ENCODE data around the gene HSD3B7.

Gene HSD3B7

DNA sequence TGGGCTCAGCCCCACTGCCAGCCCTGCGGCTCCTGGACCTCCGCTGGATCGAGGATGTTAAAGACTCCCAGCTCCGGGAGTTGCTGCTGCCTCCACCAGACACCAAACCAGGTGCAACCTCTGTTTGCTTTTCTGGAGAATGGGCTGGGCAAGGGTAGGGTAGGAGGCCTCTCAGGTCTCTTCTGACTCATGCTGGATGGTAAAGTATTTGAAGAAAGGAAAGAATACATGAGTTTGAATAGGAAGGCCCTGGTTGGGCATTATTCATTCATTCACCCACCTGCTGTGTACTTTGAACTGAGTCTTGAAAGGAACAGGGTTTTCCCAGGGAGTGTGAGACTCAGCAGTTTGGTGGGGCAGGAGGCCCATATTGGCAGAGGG is 42.6 kb upstream of the HSD3B7 start:
- TF ChIP-seq, protein P1, sequence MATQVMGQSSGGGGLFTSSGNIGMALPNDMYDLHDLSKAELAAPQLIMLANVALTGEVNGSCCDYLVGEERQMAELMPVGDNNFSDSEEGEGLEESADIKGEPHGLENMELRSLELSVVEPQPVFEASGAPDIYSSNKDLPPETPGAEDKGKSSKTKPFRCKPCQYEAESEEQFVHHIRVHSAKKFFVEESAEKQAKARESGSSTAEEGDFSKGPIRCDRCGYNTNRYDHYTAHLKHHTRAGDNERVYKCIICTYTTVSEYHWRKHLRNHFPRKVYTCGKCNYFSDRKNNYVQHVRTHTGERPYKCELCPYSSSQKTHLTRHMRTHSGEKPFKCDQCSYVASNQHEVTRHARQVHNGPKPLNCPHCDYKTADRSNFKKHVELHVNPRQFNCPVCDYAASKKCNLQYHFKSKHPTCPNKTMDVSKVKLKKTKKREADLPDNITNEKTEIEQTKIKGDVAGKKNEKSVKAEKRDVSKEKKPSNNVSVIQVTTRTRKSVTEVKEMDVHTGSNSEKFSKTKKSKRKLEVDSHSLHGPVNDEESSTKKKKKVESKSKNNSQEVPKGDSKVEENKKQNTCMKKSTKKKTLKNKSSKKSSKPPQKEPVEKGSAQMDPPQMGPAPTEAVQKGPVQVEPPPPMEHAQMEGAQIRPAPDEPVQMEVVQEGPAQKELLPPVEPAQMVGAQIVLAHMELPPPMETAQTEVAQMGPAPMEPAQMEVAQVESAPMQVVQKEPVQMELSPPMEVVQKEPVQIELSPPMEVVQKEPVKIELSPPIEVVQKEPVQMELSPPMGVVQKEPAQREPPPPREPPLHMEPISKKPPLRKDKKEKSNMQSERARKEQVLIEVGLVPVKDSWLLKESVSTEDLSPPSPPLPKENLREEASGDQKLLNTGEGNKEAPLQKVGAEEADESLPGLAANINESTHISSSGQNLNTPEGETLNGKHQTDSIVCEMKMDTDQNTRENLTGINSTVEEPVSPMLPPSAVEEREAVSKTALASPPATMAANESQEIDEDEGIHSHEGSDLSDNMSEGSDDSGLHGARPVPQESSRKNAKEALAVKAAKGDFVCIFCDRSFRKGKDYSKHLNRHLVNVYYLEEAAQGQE (IDR thresholded peaks at IDR 0.05; ENCODE audit: insufficient replicate concordance, low read depth) = no peak
- TF ChIP-seq SPI1 (IDR thresholded peaks at IDR 0.05; ENCODE audit: borderline replicate concordance, low read depth) (no peak), GABPA (IDR thresholded peaks at IDR 0.05; ENCODE audit: low read depth) (no peak), POLR2AphosphoS5 (IDR thresholded peaks at IDR 0.05; ENCODE audit: low read depth) (no peak)
- TF ChIP-seq, protein P2, sequence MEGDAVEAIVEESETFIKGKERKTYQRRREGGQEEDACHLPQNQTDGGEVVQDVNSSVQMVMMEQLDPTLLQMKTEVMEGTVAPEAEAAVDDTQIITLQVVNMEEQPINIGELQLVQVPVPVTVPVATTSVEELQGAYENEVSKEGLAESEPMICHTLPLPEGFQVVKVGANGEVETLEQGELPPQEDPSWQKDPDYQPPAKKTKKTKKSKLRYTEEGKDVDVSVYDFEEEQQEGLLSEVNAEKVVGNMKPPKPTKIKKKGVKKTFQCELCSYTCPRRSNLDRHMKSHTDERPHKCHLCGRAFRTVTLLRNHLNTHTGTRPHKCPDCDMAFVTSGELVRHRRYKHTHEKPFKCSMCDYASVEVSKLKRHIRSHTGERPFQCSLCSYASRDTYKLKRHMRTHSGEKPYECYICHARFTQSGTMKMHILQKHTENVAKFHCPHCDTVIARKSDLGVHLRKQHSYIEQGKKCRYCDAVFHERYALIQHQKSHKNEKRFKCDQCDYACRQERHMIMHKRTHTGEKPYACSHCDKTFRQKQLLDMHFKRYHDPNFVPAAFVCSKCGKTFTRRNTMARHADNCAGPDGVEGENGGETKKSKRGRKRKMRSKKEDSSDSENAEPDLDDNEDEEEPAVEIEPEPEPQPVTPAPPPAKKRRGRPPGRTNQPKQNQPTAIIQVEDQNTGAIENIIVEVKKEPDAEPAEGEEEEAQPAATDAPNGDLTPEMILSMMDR (IDR thresholded peaks at IDR 0.05; ENCODE audit: insufficient read depth, low read length) = no peak
- H3K27ac ChIP-seq (replicated peaks) = no peak overlapping the region
- H3K4me3 ChIP-seq (replicated peaks; ENCODE audit: insufficient read depth, low read length) = no peak overlapping the region

DNA sequence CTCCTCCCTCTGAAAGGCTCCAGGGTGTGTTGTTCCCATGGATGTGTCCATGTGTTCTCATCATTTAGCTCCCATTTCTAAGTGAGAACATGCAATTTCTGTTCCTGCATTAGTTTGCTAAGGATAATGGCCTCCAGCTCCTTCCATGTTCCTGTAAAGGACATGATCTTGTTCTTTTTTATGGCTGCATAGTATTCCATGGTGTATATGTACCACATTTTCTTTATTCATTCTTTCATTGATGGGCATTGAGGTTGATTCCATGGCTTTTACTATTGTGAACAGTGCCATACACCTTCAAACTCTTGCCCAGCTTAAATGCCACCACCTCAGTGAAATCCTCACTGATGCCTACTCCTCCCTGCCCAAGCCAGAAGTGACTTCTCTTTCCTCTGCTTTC is 40.7 kb upstream of the HSD3B7 start:
- TF ChIP-seq GABPA (IDR thresholded peaks at IDR 0.05; ENCODE audit: low read depth) = no peak
- TF ChIP-seq, protein P2 (IDR thresholded peaks at IDR 0.05; ENCODE audit: insufficient read depth, low read length) = no peak
- TF ChIP-seq SPI1 (IDR thresholded peaks at IDR 0.05; ENCODE audit: borderline replicate concordance, low read depth) = no peak
- TF ChIP-seq, protein P1 (IDR thresholded peaks at IDR 0.05; ENCODE audit: insufficient replicate concordance, low read depth) = no peak
- no peak for TF ChIP-seq POLR2AphosphoS5 (IDR thresholded peaks at IDR 0.05; ENCODE audit: low read depth)
- no peak overlapping the region for H3K4me3 ChIP-seq (replicated peaks; ENCODE audit: insufficient read depth, low read length)

More for the DNA sequence above, 42.6 kb upstream of the HSD3B7 start:
- DNase-seq (ENCODE audit: low read depth in 1 of 2, low spot score in 1 of 2) = no peak
- no peaks in the 10 kb centered on the region for H3K27me3 ChIP-seq (ENCODE audit: insufficient read depth, poor library complexity, severe bottlenecking)

DNA sequence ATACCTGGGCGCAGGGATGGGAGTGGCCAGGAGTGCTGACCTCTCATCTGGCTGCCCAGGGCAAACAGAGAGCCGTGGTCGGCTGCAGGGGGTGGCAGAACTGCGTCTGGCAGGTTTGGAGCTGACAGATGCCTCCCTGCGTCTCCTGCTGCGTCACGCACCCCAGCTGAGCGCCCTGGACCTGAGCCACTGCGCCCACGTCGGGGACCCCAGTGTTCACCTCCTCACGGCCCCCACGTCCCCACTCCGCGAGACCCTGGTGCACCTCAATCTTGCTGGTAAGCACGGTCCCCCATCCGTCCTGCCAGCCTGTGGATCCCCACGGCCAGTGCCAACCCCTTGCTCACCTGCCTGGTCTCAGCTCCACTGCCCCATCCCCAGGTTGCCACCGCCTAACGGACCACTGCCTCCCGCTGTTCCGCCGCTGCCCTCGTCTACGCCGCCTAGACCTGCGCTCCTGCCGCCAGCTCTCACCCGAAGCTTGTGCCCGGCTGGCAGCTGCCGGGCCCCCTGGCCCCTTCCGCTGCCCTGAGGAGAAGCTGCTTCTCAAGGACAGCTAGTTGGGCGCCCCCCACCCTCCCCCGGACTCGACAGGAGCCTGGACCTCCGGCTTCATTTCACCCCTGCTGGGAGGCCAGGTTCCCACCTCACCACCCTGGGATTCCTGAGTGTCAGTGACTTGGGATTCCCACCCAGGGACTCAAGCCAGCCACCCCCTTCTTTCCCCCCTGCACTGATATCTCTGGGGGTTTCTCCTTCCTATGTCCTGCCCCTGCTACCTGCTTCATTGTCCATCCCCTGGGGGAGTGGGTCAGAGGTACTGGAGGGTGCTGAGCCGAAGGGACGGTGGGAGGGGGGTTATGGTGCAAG is 38.1 kb upstream of the HSD3B7 start:
- DNase-seq (ENCODE audit: low read depth in 1 of 2, low spot score in 1 of 2) = no peak
- TF ChIP-seq, protein P1 (IDR thresholded peaks at IDR 0.05; ENCODE audit: insufficient replicate concordance, low read depth) = no peak
- no peak for TF ChIP-seq POLR2AphosphoS5 (IDR thresholded peaks at IDR 0.05; ENCODE audit: low read depth)
- TF ChIP-seq SPI1 (IDR thresholded peaks at IDR 0.05; ENCODE audit: borderline replicate concordance, low read depth) = no peak
- TF ChIP-seq, protein P2 (IDR thresholded peaks at IDR 0.05; ENCODE audit: insufficient read depth, low read length) = no peak
- no peak for TF ChIP-seq GABPA (IDR thresholded peaks at IDR 0.05; ENCODE audit: low read depth)
- Histone ChIP-seq H3K4me3 (replicated peaks; ENCODE audit: insufficient read depth, low read length) (no peak overlapping the region), H3K27me3 (ENCODE audit: insufficient read depth, poor library complexity, severe bottlenecking) (no peaks in the 10 kb centered on the region), H3K27ac (replicated peaks) (no peak overlapping the region)

More for the DNA sequence above, 40.7 kb upstream of the HSD3B7 start:
- no peaks in the 10 kb centered on the region for H3K27me3 ChIP-seq (ENCODE audit: insufficient read depth, poor library complexity, severe bottlenecking)
- no peak overlapping the region for H3K27ac ChIP-seq (replicated peaks)
- DNase-seq (ENCODE audit: low read depth in 1 of 2, low spot score in 1 of 2) = no peak

All from HL-60 (cell line).